ENCODE results near the gene TTLL10.
A peak's percentile ranks its signal among the peaks of the same experiment; 100 is the strongest.

Gene TTLL10

GRCh38 chr1:1160281-1160930, 13.3 kb upstream of the TTLL10 start:
- DNase-seq: no peak

DNA sequence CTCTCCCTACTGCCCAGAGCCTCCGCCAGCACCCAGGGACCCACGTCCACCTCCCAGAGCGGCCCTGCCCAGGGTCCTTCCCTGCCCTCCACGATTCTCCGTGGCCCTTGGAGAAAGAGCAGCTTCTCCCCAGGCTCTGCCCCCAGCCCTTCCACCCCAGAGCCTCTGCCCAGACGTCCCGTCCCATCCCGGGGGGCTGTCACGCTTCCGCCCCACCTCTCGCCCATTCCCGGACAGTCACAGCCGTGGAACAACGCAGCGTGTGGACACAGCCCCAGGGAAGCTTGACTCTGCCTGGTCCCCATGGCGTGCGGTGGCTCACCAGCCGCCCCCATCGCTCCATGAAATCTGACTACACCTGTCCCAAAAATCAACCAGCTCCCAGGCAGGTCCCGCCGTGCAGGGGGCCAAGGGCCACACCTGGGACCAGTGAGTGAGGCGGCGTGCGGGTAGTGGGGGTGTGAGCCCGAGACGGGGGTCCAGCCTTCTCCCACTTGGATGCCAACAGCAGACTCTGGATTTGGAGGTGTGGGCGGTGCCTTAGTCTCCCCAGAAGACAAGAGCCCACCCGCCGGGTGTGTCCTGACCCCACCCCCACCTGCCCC, 12.5 kb upstream of the TTLL10 start:
- DNase-seq: no peak

GRCh38 chr1:1161683-1162079, 12.0 kb upstream of the TTLL10 start:
- DNase-seq: no peak

GRCh38 chr1:1162597-1163537, 10.8 kb upstream of the TTLL10 start:
- peak; percentile 97 for DNase-seq

DNA sequence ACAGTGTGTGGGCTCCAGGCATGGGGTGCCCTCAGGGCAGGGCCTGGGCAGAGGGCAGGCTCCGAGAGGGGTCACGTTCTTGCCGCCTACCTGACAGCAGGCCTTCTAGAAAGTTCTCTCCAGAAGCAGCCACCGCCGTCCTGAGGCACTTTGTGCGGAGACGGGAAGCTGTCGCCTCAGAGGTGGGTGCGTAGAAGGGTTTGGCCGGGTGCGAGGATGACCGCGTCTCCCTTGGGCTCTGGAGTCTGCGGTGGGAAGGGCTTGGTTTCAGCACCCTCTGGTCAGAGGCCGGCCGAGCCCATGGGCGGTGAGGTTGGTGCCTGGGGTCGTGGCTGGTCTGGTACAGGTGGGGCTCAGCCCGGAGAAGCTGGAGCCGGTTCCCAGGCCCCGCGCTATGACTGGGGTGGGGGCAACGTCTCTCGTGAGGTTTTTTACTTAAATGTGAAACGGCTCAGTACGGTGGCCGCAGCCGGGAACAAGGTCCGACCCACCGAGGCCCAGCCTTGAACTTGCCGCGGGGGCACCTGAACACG, 10.1 kb upstream of the TTLL10 start:
- no peak for DNase-seq

GRCh38 chr1:1164361-1164700, 9.3 kb upstream of the TTLL10 start:
- no peak for DNase-seq

GRCh38 chr1:1164701-1165451, 8.8 kb upstream of the TTLL10 start:
- DNase-seq: no peak

DNA sequence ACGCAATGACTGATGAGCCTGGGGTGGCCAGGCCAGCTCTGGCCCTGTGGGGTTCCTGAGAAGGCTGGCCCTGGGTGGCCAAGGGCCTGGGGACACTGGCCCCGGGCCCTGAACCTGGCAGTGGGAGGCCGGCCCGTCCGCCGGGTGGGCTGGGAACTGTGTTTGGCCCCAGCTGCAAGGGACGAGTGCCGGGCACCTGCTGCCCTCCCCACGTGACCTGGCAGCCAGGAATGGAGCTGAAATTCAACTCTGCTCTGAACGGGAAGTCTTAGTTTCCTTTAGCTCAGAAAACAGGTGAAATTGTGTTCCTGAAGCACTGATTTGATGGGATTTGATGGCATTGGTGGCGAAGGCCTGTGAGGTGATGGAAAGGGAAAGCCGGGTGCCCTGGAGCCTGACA, 8.2 kb upstream of the TTLL10 start:
- no peak for DNase-seq

- no peak for DNase-seq
Measured at GRCh38 chr1:1165900-1166421, 7.7 kb upstream of the TTLL10 start.

GRCh38 chr1:1166642-1167397, 6.9 kb upstream of the TTLL10 start:
- DNase-seq: no peak

DNA sequence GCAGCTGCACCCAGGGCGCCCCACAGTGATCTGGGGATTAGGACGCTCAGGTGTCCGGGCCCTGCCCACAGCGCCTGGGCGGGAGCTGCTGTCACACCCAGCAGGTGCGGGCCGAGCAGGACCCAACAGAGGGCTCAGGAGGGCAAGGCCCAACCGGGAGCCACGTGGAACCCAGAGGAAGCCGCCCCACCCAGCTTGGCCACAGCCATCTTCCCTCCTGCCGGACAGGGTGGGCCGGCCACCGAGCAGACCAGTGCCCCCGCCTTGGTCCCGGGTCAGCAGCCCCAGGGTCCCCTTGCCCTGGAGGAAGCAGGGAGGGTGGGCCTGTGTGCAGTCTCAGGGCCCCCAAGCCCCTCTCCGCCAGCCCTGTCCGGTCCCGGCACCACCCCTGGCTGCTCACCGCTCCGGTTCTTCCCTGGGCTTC, 6.3 kb upstream of the TTLL10 start:
- no peak for DNase-seq

GRCh38 chr1:1167841-1168450, 5.7 kb upstream of the TTLL10 start:
- no peak for DNase-seq

- DNase-seq: no peak
Measured at GRCh38 chr1:1168451-1169411, 4.9 kb upstream of the TTLL10 start.

GRCh38 chr1:1169429-1170214, 4.1 kb upstream of the TTLL10 start:
- no peak for DNase-seq

DNA sequence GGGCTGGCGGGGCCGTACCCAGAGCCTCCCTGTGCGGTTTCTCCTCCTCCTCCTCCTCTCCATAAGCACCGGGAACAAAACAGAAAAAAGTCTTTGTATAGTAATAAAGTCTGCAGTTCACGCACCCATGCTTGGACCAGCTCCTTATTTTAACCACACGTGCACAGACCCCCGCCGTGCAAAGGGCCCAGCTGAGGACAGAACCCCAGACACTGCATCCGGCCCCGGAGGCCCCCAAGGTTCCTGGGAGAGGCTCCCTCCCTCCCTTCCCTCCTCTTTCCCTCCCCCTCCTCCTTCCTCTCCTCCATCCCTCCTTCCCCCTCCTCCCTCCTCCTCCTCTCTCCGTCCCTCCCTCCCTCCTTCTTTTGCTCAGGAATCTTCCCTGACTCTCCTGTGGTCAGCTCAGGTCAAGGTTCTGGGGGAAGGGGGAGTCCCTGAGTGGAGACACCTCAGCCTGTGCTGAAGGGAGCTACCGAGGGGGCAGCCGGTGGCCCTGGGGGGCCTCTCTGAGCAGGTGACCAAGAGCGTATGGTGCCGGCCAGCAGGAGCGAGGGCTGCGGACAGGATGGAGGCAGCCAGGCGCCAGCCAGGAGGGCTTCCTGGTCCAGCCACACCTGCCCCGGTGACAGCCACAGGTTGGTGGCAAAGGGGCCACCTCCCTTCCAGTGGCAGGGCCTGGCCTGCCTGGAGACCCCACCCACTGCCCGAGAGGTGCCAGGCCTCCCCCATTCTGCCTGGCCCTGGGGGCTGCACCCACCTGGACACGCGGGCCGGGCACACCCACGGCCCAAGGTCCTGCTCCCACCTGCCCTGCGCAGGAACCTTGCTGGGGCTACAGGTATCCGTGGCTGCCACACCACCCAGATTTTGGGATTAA, 3.2 kb upstream of the TTLL10 start:
- no peak for DNase-seq

- DNase-seq: no peak
Measured at GRCh38 chr1:1171161-1171545, 2.5 kb upstream of the TTLL10 start.

GRCh38 chr1:1171546-1172340, 1.9 kb upstream of the TTLL10 start:
- no peak for DNase-seq
